ENCODE data around the gene C21orf58.
"Not testable (repeated sequence)": the region's sequence is repeated elsewhere in the genome, so short reads cannot be mapped to it uniquely, and the experiment has no call there.

Gene C21orf58

DNA sequence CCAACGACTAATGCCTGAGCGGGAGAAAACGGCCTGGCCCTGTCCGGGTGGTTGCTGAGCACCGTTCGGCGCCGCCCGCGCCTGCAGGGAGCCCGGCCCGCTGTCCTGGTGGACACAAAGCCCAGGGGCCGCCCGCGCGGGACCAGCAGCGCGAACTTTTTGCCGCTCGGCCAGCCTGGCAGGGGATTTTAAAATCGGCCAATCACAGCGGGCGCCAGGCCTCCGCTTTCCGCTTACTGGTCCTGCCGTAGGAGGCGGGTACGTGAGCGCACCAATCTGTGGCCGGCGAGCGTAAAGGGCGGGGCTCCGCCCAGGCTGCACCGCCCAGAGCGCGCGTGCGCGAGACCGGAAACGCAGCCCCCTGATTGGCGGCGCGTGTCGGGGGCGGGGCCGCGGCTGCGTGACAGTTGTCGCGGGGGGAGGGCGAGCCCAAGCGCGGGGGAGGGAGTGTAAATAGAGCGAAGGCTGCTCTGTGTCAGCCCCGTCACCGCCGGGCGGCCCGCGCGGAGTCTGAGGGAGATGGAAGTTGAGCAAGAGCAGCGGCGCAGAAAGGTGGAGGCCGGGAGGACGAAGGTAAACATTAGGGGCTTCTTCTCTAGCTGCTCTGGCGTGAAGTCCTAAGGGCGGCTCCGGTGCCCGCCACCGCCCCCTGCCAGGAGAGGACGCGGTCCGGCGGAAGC lies at the start of gene C21orf58, which contains the start of gene PCNT:
C21orf58 (minus strand) TSS at position 161 of the 680 bp plus-strand sequence. CDS start 1,132 bp downstream, outside the sequence.
PCNT (plus strand) TSS at position 447 of the 680 bp plus-strand sequence; CDS start at position 520, 73 bp downstream.
- DNase-seq: peak; percentile 95 to 97

DNA sequence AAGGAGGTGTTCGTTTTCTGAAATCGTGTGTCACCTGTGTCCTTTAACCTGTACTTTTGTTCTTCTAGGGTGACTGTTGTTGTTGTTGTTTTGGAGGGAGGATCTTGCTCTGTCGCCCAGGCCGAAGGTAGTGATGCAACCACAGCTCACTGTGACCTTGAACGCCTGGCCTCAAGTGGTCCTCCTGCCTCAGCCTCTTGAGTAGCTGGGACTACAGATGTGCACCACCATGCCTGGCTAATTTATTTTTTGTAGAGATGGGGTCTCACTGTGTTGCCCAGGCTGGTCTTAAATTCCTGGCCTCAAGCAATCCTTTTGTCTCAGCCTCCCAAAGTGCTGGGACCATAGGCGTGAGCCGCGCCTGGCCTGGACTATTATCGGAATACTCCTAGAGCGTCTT lies 49.3 kb upstream of the C21orf58 start:
- not testable (repeated sequence) for DNase-seq

DNA sequence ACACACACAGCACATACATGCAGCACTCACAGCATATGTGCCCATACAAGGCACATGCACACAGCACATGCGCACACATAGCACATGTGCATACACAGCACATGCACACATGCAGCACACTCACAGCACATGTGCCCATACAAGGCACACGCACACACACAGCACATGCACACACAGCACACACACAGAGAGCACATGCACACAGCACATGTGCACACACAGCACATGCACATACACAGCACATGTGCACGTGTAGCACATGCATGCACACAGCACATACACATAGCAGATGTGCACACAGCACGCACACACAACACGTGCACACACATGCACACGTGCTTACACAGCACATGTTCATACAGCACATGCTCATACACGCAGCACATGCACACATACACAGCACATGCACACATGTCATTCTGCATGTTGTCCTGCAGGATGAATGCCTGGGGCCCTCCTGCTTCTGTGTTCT lies 48.4 kb upstream of the C21orf58 start:
- no peak for DNase-seq

DNA sequence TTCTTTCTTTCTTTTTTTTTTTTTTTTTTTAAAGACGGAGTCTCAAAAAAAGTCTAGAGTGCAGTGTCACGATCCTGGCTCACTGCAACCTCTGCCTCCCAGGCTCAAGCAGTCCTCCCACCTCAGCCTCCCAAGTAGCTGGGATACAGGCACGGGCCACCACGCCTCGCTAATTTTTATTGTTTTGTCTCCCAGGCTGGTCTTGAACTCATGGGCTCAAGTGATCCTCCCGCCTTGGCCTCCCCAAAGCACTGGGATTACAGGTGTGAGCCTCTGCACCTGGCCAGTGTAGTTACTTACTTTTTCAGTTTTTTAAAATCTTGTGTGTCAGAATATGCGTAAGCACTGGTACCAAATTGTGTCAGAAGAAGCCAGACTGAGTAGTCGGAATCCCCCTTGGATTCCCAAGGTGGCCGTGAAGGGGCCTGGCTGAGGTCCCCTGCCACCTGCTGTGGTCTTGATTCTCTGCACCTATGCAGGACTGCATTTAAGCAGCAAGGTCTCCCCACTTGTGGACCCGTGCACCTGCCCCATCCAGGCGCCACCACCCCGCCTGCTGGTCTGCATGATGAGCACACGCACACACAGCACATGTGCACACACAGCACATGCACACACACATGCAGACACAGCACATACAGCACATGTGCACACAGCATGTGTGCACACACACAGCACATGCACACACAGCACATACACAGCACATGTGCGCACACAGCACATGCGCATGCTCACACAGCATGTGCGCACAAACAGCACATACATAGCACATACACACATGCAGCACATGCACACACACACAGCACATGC lies 47.7 kb upstream of the C21orf58 start:
- no peak for DNase-seq

DNA sequence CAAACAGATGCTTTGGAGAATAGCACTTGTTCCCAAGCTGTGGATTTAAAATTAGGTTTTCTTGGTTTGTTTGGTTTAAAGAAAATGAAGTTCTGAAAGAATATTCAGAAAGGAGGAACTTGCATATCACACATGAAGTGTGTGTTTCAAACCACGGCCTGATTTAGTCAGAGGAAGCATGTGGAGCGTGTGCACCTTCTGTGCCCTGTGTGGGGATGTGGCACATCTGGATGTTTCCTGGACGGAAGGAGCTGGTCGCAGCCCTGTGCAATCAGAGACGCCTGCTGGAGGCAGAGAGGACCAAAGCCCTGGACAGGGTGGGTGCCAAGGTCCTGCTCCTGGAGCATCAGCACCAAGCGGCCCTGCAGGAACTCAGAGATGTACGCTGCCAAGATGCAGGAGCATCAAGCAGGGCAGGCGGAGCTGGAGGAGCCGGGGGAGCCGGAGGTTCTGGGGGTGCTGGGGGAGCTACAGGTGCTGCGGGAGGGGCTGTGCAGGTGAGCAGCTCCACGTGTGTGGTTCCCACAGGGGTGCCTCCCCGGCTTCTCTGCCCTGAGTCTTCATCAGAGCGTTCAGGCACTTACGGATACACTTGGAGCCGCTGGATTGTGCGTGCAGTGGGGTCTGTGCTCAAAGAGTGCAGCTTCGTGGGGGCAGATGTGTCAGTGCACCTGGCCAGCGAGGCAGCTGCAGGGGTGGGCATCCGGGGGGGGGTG lies 46.0 kb upstream of the C21orf58 start:
- DNase-seq: no peak

DNA sequence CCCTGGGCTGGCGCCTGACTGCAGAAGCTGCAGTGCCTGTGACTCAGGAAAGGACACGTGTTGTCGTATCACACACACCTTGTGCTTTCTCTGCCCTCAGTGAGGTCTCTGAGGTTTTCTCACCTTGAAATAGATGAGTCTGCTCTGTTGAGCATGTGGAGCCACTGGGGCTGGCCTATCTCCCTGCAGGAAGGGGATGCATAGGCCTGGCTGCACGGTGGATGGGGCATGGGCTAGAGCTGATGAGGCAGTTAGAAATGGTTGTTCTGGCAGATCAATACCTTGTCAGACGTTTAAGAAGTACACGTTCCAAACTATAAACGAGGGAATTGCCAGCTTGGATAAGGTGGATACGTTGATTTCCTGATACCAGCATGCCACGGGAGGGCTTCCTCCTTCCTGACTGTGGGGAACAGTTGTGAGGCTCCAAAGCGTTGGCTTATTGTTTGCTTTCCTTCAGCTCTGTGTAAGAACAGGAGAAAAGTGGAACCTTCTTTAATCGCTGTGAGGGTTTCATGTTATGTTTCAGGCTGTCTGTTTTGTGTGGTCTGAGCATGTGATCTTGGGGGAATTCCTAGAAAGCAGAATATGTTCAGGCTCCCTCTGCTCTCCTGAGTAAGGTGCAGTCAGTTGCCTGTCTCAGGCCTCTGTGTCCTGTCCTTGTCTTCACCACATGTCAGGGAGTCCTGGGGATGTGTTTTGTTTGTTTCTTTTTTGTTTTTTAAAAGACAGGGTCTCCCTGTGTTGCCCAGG lies 45.0 kb upstream of the C21orf58 start:
- DNase-seq: peak; percentile 21 to 25

DNA sequence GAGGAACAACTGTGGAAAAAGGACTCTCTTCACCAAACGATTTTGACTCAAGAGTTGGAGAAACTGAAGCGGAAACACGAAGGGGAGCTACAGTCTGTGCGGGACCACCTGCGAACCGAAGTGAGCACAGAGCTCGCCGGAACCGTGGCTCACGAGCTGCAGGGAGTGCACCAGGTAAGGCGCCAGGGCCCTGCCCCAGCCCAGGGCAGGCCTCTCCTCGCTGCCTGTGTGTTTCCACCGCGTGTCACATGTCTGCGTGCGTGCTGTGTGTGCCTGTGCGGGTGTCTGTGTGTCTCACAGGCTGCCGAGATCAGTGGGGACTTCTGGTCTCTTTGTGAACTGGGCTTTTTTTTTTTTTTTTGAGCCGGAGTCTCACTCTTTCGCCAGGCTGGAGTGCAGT lies 43.3 kb upstream of the C21orf58 start:
- DNase-seq: no peak

DNA sequence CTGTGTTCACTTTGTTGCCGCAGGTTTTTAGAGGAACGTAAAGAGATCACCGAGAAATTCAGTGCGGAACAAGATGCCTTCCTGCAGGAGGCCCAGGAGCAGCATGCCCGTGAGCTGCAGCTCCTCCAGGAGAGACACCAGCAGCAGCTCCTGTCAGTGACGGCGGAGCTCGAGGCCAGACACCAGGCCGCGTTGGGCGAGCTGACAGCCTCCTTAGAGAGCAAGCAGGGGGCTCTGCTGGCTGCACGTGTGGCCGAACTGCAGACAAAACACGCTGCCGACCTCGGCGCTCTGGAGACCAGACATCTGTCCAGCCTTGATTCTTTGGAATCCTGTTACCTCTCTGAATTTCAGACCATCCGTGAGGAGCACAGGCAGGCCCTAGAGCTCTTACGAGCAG lies 42.9 kb upstream of the C21orf58 start:
- no peak for DNase-seq

DNA sequence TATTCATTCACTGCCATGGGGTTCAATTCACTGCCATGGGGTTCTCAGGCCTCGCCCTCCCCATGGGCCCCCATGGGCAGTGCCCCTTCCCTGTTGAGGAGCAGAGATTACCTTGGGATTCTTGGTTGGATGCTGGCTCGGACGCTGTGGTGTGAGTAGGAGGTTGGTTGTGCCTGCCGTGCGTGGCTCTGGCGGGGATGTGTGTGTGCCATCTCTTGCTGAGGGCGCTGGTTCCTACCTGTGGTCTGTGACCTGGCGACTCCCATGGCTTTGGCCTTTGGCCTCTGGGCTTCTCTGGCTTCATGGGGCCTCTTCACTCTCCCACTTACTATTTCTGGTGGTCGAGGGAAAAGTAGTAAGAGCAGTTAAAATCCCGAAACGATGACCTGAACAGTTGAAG lies 42.4 kb upstream of the C21orf58 start:
- no peak for DNase-seq

DNA sequence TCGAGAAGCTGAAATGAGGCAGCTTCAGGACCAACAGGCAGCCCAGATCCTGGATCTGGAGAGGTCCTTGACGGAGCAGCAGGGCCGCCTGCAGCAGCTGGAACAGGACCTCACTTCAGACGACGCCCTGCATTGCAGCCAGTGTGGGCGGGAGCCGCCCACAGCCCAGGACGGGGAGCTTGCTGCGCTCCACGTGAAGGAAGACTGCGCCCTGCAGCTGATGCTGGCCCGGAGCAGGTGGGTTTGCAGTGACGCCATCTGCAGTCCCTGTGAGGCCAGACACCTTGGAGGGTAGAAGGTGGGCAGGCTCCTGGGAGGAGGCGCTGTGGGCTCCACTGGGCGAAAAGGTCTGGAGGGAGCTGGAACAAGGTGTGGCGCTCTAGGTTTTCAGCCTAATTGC lies 40.0 kb upstream of the C21orf58 start:
- DNase-seq: no peak

DNA sequence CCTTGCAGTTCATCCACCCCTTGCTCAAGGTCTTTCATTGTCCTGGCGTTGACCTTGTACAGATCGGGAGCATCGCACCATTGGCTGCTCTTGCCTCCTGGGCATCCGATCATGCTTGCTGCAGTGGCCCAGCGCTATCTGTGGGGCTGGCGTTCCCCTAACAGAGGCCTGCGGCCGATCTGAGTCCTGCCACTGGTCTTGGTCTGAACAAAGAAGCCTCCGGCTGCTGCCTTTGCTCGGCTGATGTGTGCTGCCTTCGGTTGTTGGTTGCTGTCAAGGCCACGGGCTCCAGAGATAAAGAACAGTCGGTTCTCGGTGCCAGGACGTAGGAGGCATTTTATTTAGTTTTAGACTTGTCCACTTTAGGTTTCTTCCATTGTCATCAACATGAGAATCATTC lies 39.3 kb upstream of the C21orf58 start:
- DNase-seq: no peak

DNA sequence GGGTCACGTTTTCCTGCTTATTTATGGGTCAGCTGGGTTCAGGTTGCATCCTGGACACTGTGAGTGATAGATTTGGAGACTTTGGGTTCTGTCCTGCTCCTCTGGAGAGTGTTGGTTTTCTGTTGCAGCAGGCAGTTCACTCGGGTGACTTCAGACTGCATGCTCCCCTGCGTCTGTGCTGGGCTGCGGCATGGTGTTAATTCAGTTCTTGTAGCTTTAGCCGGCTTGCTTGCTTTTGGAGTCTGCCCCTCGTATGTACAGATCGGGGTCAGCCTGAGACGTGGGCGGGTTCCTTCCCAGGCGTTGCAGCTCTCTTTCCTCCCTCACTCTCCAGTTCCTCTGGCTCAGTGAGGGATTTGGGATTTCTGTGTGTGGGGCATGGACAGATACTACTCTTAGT lies 38.3 kb upstream of the C21orf58 start:
- DNase-seq: no peak

DNA sequence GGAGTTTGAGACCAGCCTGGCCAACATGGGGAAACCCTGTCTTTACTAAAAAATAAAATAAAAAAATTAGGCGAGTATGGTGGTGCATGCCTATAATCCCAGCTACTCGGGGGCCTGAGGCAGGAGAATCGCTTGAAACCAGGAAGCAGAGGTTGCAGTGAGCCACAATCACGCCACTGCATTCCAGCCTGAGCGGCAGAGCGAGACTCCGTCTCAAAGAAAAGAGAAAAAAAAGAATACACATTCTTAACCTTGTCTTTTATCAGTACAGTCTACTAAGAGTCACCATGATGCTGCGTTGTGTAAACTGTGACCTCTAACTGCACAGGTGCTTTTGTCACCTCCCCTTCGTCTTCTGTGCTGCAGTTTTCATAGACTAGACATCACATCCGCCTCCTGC lies 37.5 kb upstream of the C21orf58 start:
- no peak for DNase-seq

DNA sequence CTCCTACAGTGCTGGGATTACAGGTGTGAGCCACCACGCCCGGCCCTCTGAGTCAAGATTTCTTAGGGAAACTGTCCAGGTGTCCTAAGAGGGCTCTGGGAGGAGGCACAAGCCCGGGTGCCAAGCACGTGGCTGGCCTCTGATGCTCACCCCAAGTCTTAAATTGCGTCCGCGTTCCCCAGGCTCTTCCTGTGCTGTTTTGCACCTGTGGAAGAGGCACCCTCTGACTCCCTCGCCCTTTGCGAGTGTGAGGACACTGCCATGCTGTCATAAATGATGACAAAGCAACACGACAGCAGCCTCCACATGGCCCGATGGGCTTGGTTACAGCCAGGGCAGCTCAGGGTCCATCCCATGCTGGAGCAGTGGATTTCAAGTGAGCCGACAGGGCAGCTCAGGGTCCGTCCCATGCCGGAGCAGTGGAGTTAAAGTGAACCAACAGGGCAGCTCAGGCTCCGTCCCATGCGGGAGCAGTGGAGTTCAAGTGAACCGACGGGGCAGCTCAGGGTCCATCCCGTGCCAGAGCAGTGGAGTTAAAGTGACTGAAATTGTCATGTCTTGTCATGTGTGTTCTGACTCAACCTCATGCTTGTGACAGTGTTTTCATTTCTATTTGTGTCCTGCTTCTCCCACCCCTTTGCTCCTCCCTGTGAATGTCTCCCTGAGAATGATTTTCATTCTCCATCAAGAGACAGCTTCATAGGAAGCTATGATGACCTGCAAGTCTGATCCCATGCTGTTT lies 34.2 kb upstream of the C21orf58 start:
- no peak for DNase-seq

DNA sequence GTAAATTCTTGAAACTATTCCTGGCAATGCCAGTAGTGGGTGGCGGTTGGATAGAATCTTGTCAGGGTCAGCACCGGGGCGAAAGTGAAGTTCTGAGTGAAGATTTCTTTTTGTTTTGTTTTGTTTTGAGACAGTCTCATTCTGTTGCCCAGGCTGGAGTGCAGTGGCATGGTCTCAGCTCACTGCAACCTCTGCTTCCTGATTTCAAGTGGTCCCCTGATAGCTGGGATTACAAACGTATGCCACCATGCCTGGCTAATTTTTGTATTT lies 33.6 kb upstream of the C21orf58 start:
- DNase-seq: no peak

DNA sequence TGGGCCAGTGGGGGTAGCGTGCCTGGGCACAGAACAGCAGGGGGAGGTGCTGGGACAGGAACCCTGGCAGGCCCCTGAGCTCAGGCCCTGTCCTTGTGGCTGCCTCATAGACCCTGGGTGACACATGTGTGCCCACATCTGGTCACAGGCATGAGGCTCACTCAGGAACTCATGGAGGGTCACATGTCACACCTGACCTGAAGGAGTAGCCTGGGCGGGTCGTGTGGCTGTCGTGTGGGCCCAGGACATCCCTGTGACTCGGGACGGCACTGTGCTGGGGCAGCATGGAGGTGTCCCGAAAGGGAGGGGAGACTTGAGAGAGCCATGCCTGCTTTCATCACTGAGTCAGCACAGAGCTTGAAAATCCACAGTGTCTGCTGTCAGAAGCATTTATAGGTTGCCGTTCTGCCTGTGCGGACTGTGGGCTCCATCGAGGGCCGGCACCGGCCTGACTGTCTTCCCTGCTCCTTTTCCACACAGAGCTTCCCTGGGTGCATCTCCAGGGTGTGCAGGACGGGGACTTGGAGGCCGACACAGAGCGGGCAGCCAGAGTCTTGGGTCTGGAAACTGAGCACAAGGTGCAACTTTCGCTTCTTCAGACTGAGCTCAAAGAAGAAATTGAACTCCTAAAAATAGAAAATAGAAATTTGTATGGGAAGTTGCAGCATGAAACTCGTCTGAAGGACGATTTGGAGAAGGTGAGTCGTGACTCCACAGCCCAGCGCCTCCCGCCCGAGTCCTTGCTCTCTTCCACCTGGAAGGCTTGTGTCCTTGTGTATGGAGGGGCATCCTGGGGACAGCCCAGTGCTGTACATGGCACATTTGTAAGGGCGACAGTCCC lies 33.0 kb upstream of the C21orf58 start:
- DNase-seq: no peak

DNA sequence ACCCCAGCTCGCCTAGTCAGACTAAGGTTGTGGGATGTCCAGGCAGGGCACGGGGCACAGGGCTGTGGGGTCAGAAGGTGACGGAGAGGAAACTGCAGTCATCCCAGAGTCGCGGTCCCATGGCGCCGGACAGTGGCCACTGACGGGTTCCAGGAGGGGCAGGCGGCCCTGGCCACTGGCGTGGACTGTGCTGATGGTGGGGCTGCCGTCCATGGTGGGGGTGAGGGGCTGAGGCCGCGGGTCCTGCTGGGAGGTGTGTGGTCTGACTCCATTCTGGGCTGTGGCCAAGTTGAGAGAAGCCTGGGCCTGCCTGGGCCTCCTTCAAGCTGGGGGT lies 32.3 kb upstream of the C21orf58 start:
- no peak for DNase-seq

DNA sequence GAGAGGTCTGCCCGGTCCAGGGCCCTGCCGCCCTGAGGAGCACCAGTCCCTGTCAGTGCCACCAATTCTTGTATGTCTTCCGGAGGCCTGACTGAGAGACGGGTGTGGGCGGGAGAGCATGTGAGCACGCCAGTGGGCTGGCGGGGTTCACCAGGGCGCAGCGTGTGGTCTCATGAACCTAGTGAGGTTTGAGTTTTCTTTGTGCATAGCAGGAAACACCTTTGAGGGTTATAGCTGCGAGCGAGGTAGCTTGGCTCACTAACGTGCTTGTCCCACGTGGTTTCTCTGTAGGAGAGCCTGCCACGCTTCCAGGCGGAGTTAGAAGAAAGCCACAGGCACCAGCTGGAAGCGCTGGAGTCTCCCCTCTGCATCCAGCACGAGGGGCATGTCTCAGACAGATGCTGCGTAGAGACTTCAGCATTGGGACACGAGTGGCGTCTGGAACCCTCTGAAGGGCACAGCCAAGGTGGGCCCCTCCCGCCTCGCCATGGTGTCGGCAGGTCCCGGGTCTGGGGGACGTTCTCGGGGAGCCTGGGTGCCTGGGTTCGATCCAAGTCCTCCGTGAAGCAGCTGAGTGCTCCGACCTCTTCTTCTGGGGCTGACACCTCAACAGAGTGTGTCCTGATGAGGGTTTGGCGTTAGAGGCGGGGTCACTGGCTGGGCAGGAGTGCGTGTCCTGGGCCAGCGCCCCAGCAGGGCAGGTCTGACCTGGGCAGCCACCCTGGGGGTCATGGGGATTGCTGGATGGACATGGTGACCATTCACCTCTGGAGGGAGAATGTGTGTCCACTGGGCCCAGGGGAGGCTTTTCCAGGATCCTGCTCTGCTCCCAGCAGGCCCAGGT lies 31.7 kb upstream of the C21orf58 start:
- DNase-seq: no peak

DNA sequence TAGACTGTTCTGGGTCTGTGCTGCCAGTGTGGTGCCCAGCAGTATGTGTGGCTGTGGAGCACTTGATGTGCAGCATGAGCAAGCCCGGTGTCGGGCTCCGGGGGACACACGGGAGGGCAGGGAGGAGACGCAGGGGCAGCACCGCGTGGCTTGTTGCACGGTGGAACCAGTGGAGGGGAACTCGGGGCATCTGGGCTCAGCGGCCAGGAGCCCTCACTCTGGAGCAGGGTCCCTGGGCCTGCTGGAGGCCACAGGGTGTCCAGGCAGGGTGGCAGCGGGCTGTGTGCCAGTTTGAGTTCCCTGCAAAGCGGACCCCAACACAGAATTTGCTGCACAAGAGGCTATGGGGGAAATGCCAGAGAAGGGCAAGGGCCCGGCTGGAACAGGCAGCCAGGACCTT lies 30.8 kb upstream of the C21orf58 start:
- no peak for DNase-seq

DNA sequence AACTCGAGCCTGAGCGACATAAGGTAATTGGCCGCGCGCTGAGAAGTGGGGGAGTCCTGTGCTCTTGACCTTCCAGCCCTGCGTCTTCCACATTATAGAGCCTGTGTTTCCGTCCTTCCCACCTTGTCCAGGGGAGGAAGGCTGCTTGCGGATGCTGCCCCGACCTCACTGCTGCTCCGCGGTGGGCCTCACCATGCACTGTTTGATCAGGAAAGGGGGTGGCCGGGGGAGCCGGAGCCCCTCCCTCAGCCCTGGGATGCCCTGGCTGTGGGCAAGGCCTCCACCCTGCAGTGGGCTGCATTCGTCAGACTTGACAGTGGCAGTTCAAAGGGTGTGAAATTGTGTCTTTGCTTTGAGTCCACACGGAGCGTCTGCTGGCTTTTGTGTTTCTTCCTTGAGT lies 30.4 kb upstream of the C21orf58 start:
- DNase-seq: no peak

DNA sequence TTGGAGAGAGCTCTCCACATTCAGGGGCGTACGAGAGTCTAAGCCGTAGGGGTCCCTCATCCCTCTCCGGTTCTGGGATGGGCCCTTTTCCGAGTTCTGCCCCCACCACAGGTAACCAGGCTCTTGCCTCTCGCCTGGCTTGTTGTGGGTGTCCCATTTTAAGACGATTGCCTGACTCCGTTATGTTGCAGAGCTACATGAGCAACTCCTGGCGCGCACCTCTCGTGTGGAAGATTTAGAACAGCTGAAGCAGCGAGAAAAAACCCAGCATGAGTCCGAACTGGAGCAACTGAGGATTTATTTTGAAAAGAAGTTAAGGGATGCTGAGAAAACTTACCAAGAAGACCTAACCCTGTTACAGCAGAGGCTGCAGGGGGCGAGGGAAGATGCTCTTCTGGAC lies 29.2 kb upstream of the C21orf58 start:
- DNase-seq: no peak

Measured in activated CD4-positive, alpha-beta T cell treated with anti-CD3 and anti-CD28 coated beads, Interleukin-2, amount 50 U/mL, for 48 hours (primary cell).